Measurements from ENCODE around the gene OR5K3.
"Not testable (repeated sequence)": the region's sequence is repeated elsewhere in the genome, so short reads cannot be mapped to it uniquely, and the experiment has no call there.

The OR5K3 gene

GRCh38 chr3:98390366-98390765 is at the start of gene OR5K3:
OR5K3 (plus strand) TSS chr3:98390666; CDS start chr3:98390666, 0 bp downstream.
- DNase-seq: no peak

DNA sequence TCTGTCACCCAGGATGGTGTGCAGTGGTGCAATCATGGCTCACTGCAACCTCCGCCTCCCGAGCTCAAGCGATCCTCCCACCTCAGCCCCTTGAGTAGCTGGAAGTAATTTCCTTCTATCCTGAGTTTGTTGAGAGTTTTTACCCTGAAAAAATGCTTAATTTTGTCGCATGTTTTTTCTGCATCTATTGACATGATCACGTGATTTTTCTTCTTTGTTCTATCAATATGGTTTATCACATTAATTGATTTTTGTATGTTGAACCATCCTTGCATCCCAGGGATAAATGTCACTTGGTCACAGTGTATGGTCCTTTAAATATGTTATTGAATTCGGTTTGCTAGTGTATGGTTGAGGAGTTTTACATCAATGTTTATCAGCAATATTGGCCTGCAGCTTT is 48.7 kb upstream of the OR5K3 start:
- DNase-seq: no peak

GRCh38 chr3:98343647-98344507 is 46.6 kb upstream of the OR5K3 start:
- DNase-seq: peak; percentile 46

DNA sequence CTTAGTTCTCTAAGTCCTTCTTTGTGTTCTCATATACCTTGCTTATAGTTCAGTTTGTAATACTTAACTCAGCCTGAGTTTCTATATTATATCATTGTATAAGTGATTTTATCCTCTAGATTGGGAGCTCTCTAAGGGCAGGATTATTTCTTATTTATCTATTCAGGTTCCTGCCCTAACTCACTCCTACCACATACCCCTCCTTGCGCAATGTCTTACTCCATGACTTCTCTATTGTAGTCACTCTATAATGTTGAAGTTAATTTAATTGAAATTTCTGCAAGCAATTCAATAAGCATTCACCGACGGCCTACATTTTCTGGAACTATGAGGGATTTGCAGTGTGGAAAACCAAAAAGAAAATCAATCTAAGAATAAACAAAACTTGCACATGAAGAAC is 40.4 kb upstream of the OR5K3 start:
- DNase-seq: no peak

DNA sequence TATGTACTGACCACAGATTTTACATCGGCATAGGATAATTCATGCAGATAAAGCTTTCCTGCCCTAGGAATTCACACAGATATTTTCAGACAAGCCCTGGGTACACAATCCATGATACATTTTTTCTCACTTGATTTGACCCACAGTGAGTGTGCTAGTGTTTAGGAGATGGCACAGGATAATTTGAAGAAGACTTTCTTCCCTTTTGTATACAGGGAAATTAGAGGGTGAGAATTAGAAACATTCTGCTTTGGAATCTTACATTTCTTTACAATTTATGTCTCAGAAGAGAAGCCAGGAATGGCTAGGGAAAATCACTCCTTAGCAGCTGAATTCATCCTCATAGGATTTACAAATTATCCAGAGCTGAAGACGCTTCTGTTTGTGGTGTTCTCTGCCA is 36.9 kb upstream of the OR5K3 start, which contains the start of gene OR5K4:
Gene OR5K4, plus strand, starts transcription at position 301 of the 400 bp plus-strand sequence. Its CDS starts 0 bp downstream, at position 301.
- no peak for DNase-seq

GRCh38 chr3:98359250-98359649 is 31.2 kb upstream of the OR5K3 start:
- no peak for DNase-seq

- peak; percentile 2 for DNase-seq
These were observed 30.3 kb upstream of the OR5K3 start for GRCh38 chr3:98359993-98360675.

DNA sequence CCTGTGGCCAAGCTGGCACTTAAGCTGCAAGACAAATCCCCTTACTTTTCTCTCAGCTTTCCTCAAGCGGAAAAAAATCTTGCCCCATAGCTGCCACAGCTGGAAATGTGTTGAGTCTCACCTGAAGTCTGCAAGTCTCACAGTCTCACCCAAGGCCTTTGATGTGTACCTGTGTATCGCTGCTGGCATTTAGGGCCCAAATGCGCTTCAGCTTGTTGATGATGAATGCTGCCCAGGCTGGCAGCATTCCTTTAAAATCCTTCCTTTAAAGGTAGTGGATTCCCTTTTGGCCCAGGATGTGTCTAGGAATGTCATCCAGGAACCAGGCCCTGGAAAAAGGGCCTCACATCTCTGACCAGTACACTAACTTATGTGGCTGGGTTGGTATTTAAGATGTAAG is 29.8 kb upstream of the OR5K3 start:
- DNase-seq: no peak

DNA sequence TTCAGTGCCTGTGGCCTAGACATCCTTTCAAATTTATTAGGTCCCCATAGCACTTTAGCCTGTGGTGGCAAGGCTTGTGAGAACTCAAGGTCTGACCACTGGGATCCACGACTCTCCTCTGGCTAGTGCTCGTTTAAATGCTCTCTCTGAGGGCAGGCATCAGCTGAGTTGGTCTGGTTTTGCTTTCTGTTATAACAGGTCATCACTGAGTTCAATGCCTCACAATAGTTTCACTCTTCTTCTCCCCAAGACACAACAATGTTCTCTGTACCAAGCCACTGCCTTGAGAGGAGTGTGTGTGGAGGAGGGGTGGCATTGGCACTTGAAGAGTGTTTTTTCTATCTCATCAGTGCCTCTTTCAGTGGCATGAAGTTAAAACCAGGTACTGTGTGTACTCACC is 29.2 kb upstream of the OR5K3 start:
- DNase-seq: no peak

GRCh38 chr3:98367464-98368246 is 22.8 kb upstream of the OR5K3 start:
- DNase-seq: no peak

- DNase-seq: no peak
These were observed 19.3 kb upstream of the OR5K3 start for GRCh38 chr3:98371186-98371585.

DNA sequence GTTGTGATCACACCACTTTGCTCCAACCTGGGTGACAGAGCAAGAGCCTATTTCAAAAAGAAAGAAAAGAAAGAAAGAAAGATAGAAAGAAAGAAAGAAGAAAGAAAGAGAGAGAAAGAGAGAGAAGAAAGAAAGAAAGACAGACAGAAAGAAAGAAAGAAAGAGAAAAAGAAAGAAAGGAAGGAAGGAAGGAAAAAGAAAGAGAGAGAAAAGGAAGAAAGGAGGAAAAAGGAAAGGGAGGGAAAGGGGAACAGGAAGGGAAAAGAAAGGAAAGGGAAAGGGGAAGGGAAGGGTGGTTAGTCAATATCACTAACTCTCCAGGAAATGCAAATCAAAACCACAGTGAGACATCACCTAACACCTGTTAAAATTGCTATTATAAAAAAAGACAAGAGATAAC is 18.6 kb upstream of the OR5K3 start:
- DNase-seq: no peak

DNA sequence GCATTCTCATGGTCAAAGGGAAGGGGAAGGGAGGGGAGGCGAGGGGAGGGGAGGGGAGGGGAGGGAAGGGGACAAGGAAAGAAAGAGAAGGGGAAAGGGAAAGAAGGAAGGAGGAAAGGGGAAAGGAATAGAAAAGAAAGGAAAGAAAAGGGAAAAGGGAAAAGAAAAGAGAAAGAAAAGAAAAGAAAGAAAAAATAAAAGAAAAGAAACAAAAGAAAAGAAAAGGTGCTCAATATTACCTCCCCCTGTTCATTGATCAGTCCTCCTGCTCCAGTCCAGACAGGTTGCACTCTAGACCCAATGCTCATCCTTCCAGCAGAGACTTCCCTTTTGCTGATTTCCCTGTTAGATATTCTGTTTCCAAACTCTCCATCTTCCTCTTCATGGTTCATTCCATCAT is 18.0 kb upstream of the OR5K3 start:
- DNase-seq: no peak

- no peak for DNase-seq
These were observed 13.8 kb upstream of the OR5K3 start for GRCh38 chr3:98376631-98377030.

DNA sequence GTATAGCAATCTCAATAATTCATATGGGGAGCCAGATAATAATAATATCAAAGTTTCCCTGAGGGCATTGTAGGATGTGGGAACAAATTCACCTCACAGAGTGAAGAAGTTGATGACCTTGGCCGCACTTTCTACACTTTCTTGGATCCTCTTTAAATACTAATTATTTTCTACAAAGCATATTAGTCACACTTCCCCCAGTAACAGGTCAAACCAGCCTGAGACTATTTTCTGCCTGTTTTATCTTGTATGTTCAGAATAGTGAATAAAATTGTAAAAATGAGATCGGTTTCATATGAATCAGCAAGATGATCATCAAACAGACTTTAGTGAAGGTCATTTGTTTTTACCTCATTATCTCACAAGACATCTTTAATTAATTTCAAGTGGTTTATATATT is 2.3 kb upstream of the OR5K3 start:
- DNase-seq: no peak

- DNase-seq: no peak
These were observed 4.6 kb downstream of the OR5K3 start for GRCh38 chr3:98395101-98395500.

- not testable (repeated sequence) for DNase-seq
These were observed 6.0 kb downstream of the OR5K3 start for GRCh38 chr3:98396482-98396881.

DNA sequence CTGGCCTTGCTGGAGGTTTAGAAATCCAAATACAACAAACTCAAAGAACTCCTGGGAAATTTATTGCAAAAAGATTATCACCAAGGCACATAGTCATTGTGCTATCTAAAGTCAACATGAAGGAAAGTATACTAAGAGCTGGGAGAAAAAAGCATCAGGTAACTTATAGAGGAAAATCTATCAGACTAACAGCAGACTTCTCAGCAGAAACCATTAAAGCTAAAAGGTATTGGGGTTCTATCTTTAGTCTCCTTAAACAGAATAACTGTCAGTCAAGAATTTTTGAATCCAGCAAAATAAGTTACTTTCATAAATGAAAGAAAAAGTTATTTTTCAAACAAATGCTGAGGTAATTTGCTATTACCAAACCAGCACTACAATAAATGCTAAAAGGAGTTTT is 8.0 kb downstream of the OR5K3 start:
- no peak for DNase-seq

- DNase-seq: no peak
These were observed 12.0 kb downstream of the OR5K3 start for GRCh38 chr3:98402507-98402906.

GRCh38 chr3:98404010-98404409 is 13.5 kb downstream of the OR5K3 start:
- no peak for DNase-seq

DNA sequence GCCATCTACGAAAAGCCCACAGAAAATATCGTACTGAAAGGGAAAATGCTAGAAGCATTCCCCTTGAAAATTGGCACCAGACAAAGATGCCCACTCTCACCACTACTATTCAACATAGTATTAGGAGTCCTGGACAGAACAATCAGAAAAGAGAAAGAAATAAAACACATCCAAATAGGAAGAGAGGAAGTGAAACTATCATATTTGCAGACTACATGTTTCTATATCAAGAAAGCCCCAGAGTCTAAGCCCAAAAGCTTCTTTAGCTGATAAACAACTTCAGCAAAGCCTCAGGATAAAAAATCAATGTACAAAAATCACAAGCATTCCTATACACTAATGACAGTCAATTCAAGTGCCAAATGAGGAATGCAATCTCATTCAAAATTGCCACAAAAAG is 15.6 kb downstream of the OR5K3 start:
- no peak for DNase-seq

DNA sequence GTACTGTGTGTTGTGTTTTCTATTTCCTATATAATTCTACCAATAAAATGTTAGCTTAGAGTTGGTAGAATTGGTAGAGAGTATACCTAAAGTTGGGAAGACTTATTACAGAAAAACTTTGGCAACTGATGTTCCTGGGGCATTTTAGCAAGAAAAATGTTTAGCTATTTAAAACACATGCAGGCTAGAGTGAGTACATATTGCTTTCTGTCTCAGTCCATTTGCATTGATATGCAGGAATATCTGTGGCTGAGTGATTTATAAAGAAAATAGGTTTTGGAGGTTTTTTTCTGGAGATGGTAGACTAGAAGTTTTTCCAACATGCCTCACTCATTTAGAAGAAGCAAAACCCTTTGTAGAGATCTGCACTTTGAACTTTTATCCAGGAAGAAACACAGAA is 42.1 kb downstream of the OR5K3 start:
- DNase-seq: no peak

DNA sequence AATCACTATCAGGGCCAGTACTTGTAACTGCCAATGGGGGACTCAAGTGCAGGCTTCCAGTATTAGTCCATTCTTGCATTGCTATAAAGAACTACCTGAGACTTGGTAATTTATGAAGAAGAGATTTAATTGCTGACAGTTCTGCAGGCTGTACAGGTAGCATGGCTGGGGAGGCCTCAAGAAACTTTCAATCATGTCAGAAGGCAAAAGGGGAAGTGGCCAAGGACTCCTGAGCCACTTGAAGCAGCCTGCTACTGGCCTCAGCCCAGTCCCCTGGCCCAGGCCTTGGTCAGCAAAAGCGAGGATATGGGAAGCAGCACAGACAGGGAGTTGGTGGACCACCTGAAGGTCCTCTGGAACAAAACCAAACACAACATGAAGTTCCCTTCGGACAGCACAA is 43.3 kb downstream of the OR5K3 start:
- no peak for DNase-seq

Data from CD4-positive, alpha-beta T cell treated with Interleukin-6 for 4 hours (primary cell).